SH-SY5Y (cell line): ENCODE measurements around the gene TP53I11.

Experiments used
- GATA2 ChIP-seq: IDR thresholded peaks from 2 replicates; pipeline ENCODE4 v1.6.1; 2011; ENCODE audit warnings: mild to moderate bottlenecking, low read depth, low read length
- GATA3 ChIP-seq: IDR thresholded peaks from 2 replicates; pipeline ENCODE4 v1.6.1; 2011; ENCODE audit warnings: low read depth, mild to moderate bottlenecking, low read length, moderate library complexity

Gene TP53I11

GRCh38 chr11:44942029-44942955 lies 8.4 kb downstream of the TP53I11 start:
- TF ChIP-seq GATA3: no peak
- no peak for TF ChIP-seq GATA2

- no peak for TF ChIP-seq GATA2
- TF ChIP-seq GATA3: no peak
Measured at GRCh38 chr11:44941259-44942021, 9.2 kb downstream of the TP53I11 start.

GRCh38 chr11:44940835-44941234 lies 9.8 kb downstream of the TP53I11 start:
- TF ChIP-seq GATA3 (no peak), GATA2 (no peak)

- no peak for TF ChIP-seq GATA2
- no peak for TF ChIP-seq GATA3
Measured at GRCh38 chr11:44940404-44940803, 10.3 kb downstream of the TP53I11 start.

- TF ChIP-seq GATA2 (no peak), GATA3 (no peak)
Measured at GRCh38 chr11:44939673-44940395, 10.8 kb downstream of the TP53I11 start.

GRCh38 chr11:44938066-44938691 lies 12.5 kb downstream of the TP53I11 start:
- no peak for TF ChIP-seq GATA2
- no peak for TF ChIP-seq GATA3

- TF ChIP-seq GATA3 (no peak), GATA2 (no peak)
Measured at GRCh38 chr11:44936951-44937543, 13.6 kb downstream of the TP53I11 start.

GRCh38 chr11:44936525-44936924 lies 14.2 kb downstream of the TP53I11 start:
- TF ChIP-seq GATA2: no peak
- no peak for TF ChIP-seq GATA3

- TF ChIP-seq GATA3 (no peak), GATA2 (no peak)
Measured at GRCh38 chr11:44934735-44935250, 15.9 kb downstream of the TP53I11 start.

GRCh38 chr11:44934110-44934509 lies 16.6 kb downstream of the TP53I11 start:
- TF ChIP-seq GATA3: no peak
- TF ChIP-seq GATA2: no peak

GRCh38 chr11:44931466-44931865 lies 19.2 kb downstream of the TP53I11 start:
- TF ChIP-seq GATA2 (no peak), GATA3 (no peak)

- TF ChIP-seq GATA2: no peak
- TF ChIP-seq GATA3: no peak
Measured at GRCh38 chr11:44930588-44931302, 19.9 kb downstream of the TP53I11 start.

- TF ChIP-seq GATA2 (no peak), GATA3 (no peak)
Measured at GRCh38 chr11:44928816-44929215, 21.9 kb downstream of the TP53I11 start.
